Brain microvascular endothelial cell (primary cell): ENCODE results near the gene IFNA2.
"Not testable (repeated sequence)": the region's sequence is repeated elsewhere in the genome, so short reads cannot be mapped to it uniquely, and the experiment has no call there.

Experiments
- DNase-seq: peaks from one replicate; pipeline ENCODE4 v3.0.0-alpha.2; 2020
- H3K27ac ChIP-seq: fragments of 250-450 bp; sonication (Bioruptor Pico); 2 replicates; pipeline ENCODE4 v1.5.1; 2020; ENCODE audit warnings: mild to moderate bottlenecking, moderate library complexity
- H3K27me3 ChIP-seq: fragments of 250-450 bp; sonication (Bioruptor Pico); replicated peaks from 2 replicates; pipeline ENCODE4 v1.5.1; 2020; ENCODE audit warnings: mild to moderate bottlenecking
- H3K36me3 ChIP-seq: fragments of 250-450 bp; sonication (Bioruptor Pico); replicated peaks from 2 replicates; pipeline ENCODE4 v1.5.1; 2020; ENCODE audit warnings: mild to moderate bottlenecking
- H3K4me3 ChIP-seq: 2 replicates; pipeline ENCODE4 v1.5.1; 2011; ENCODE audit warnings: low read depth, mild to moderate bottlenecking, control low read depth, low read length, moderate library complexity
- in situ Hi-C: cut with HindIII; loops from 2 replicates; pipeline ENCODE4 v1.10.0; 2017; ENCODE audit warnings: low sequenced_read_pairs, low pct_ligation_motif_present
- TF ChIP-seq, protein P1 (sequence below): IDR thresholded peaks from 2 replicates; pipeline ENCODE4 v1.5.1; 2011; ENCODE audit warnings: low read depth, mild to moderate bottlenecking, moderate library complexity, low read length, control low read depth, inconsistent platforms; ENCODE audit errors: missing control alignments

The IFNA2 gene

DNA sequence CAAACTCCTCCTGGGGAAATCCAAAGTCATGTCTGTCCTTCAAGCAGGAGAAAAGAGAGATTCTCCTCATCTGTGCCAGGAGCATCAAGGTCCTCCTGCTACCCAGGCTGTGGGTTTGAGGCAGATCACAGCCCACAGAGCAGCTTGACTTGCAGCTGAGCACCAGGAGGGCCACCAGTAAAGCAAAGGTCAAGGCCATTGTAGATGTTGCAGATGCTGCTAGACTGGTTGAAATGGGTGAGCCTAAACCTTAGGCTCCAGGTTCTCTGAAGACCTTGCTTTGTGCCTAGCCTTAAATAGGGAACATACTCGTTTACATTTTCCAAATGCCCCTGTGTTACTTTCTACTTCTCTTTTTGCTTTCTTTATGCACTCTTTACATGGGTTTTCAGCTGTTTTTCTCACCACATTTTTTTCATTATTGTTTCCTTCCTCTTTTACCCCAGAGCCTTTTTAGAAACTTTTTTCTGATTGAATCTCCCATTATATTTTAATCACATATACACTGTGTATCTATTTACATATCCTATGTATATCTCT, at the start of gene IFNA2:
IFNA2 (minus strand) TSS at position 268 of the 540 bp plus-strand sequence; CDS start at position 199, 69 bp downstream.
- Histone ChIP-seq H3K27me3 (no peaks in the 10 kb centered on the region), H3K4me3 (no peak within 1 kb of the TSS), H3K36me3 (no peaks in the 10 kb centered on the region), H3K27ac (no peak within 1 kb of the TSS)
- DNase-seq = no peak
- in situ Hi-C loops = no loop called here
- TF ChIP-seq, protein P1, sequence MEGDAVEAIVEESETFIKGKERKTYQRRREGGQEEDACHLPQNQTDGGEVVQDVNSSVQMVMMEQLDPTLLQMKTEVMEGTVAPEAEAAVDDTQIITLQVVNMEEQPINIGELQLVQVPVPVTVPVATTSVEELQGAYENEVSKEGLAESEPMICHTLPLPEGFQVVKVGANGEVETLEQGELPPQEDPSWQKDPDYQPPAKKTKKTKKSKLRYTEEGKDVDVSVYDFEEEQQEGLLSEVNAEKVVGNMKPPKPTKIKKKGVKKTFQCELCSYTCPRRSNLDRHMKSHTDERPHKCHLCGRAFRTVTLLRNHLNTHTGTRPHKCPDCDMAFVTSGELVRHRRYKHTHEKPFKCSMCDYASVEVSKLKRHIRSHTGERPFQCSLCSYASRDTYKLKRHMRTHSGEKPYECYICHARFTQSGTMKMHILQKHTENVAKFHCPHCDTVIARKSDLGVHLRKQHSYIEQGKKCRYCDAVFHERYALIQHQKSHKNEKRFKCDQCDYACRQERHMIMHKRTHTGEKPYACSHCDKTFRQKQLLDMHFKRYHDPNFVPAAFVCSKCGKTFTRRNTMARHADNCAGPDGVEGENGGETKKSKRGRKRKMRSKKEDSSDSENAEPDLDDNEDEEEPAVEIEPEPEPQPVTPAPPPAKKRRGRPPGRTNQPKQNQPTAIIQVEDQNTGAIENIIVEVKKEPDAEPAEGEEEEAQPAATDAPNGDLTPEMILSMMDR = no peak

DNA sequence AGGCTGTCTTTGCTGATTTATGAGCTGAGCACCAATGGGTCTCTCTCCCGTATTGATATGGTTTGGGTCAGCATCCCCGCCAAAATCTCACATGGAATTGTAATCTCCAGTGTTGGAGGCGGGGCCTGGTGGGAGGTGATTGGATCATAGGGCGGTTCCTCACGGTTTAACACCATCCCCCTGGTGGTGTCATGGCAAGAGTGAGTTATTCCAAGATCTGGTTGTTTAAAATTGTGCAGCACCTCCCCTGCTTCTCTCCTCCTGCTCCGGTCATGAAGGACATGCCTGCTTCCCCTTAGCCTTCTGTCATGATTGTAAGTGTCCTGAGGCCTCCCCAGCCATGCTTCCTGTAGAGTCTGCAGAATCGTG, 49.8 kb upstream of the IFNA2 start:
- H3K4me3 ChIP-seq, H3K27me3 ChIP-seq, in situ Hi-C loops, H3K36me3 ChIP-seq, DNase-seq, H3K27ac ChIP-seq: not testable (repeated sequence)

DNA sequence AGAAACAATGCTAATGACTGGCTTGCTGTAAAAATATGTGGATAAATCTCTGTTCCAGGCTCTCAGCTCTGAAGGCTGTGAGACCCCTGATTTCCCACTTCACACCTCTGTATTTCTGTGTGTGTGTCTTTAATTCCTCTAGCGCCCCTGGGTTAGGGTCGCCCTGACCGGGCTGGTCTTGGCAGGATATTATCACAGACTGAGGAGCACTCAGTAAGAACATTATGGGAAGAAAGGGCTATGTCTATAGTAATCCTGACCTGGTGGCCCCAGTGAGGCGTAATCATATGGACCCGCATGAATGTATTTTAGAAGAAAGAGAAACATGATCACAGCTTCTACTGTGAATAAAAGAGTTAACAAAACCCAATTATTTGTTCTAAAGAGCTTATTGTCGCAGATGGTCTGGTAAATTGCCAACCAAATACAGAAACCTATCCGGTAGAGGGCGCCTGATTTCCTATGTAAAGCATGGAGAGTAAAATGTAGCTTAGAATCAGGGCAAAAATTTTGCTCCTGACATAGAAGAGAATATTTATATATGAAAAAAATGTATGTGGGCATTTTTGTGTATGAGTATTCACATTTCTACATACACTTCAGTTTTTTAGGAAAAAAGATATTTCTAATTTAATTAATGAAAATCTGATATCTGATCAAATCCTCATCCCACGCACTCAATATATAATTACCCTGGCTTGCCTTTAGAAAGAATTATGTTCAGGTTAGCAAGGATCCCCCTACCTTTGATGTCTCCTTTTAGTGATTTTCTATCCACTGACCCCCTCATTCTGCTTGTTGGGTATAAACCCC, 49.2 kb upstream of the IFNA2 start:
- TF ChIP-seq, protein P1 = peak; percentile 62
- no peak overlapping the region for H3K4me3 ChIP-seq

DNA sequence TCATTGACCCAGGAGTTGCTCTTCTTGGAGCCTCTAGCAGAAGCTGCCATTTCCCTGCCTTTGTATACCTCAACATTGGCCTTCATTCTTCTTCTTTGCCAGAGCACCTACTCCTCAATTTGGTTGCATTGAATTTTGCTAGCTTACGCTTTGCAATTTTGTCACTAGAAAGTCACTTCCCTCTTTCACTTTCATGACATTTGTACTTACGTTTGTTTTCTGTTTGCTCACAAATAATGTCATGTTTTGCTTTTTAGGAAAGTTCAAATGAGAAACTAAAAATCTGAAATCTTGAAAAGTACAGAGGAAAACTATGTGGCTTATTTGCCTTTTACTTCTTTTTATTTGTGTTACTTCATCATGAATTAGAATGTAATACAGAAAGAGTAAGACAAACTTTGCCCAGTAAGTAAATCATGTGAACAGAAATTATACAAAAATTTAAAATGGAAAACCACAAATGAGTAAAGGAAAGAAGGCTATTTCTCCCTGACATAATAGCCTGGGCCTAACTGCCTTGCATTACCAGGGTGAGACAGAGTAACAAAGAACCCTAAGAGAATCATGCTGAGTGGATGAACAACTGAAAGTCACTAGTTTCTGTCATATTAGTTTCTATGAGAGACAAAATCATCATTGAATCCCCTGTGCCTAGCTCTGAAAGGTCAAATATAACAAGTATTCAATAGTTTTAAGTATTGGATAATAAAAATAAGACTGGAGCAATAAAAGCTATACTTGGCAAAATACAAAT, 47.7 kb upstream of the IFNA2 start:
- H3K4me3 ChIP-seq = no peak overlapping the region
- in situ Hi-C loops = no loop called here
- no peak for DNase-seq
- TF ChIP-seq, protein P1 = no peak
- H3K27me3 ChIP-seq = no peaks in the 10 kb centered on the region
- H3K27ac ChIP-seq = no peak overlapping the region
- H3K36me3 ChIP-seq = no peaks in the 10 kb centered on the region

More for the DNA sequence above, 49.2 kb upstream of the IFNA2 start:
- in situ Hi-C loops = no loop called here
- H3K27ac ChIP-seq = no peak overlapping the region
- DNase-seq = peak; percentile 71
- no peaks in the 10 kb centered on the region for H3K36me3 ChIP-seq
- H3K27me3 ChIP-seq = no peaks in the 10 kb centered on the region

DNA sequence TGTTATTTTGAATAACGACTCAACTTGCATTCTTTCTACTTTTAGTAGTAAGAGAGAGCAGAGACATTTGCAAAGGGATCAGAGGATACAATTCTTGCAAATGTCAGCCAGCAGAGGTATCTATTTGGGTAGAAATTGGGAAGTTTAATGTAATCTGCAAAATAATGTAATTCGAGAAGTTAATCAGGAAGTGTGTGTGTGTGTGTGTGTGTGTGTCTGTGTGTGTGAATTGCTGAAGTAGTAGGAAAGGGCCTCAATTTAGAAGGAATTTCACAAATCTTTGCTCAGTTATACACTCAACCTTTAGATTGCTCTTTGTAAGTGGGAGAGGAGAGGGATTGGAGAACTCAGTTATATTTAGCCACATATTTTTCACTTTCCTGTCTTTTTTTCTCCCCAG, 44.0 kb upstream of the IFNA2 start:
- in situ Hi-C loops = no loop called here
- DNase-seq = no peak
- TF ChIP-seq, protein P1 = no peak

DNA sequence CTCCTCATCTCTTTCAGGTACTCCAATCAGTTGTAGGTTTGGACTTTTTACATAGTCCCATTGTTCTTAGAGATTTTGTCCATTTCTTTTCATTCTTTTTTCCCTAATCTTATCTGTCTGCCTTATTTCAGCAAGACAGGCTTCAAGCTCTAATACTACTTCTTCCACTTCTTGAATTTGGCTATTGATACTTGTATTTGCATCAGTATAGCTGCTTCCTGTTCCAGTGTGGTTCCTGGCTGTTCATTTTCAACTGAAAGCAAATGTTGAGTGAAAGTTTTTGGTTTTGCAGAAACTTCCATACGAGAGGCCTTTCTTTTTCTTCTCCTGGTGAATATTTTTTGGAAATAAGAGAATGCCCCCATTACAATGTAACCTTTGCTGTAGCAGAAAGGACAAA, 43.0 kb upstream of the IFNA2 start:
- TF ChIP-seq, protein P1 = no peak
- DNase-seq = no peak
- in situ Hi-C loops = no loop called here
- Histone ChIP-seq H3K4me3 (no peak overlapping the region), H3K36me3 (no peaks in the 10 kb centered on the region), H3K27ac (no peak overlapping the region), H3K27me3 (no peaks in the 10 kb centered on the region)

More for the DNA sequence above, 44.0 kb upstream of the IFNA2 start:
- H3K4me3 ChIP-seq = no peak overlapping the region
- no peak overlapping the region for H3K27ac ChIP-seq
- no peaks in the 10 kb centered on the region for H3K36me3 ChIP-seq
- no peaks in the 10 kb centered on the region for H3K27me3 ChIP-seq
